ENCODE measurements around the gene GOLGA6L6. TPM values are rescaled to one million over a fixed set of nuclear protein-coding genes. Genes with fewer than 3 reads are reported as not detected.
"Not testable (repeated sequence)": the region's sequence is repeated elsewhere in the genome, so short reads cannot be mapped to it uniquely, and the experiment has no call there.

Gene GOLGA6L6
- total RNA-seq: not detected in 2 replicates

- not testable (repeated sequence) for DNase-seq (ENCODE audit: low read depth, low spot score)
Measured at GRCh38 chr15:20541700-20542099, at the start of gene GOLGA6L6. TSS of gene GOLGA6L6 (minus strand) at chr15:20541800. CDS start at chr15:20541709, 91 bp downstream.

- not testable (repeated sequence) for DNase-seq (ENCODE audit: low read depth, low spot score)
Measured at GRCh38 chr15:20590069-20590468, 48.5 kb upstream of the GOLGA6L6 start.

- DNase-seq (ENCODE audit: low read depth, low spot score): not testable (repeated sequence)
Measured at GRCh38 chr15:20586821-20587220, 45.2 kb upstream of the GOLGA6L6 start.

GRCh38 chr15:20582726-20583115 lies 41.1 kb upstream of the GOLGA6L6 start:
- not testable (repeated sequence) for DNase-seq (ENCODE audit: low read depth, low spot score)

GRCh38 chr15:20582109-20582725 lies 40.6 kb upstream of the GOLGA6L6 start:
- not testable (repeated sequence) for DNase-seq (ENCODE audit: low read depth, low spot score)

GRCh38 chr15:20581261-20582108 lies 39.9 kb upstream of the GOLGA6L6 start:
- DNase-seq (ENCODE audit: low read depth, low spot score): not testable (repeated sequence)

GRCh38 chr15:20579662-20580061 lies 38.1 kb upstream of the GOLGA6L6 start:
- not testable (repeated sequence) for DNase-seq (ENCODE audit: low read depth, low spot score)

- DNase-seq (ENCODE audit: low read depth, low spot score): not testable (repeated sequence)
Measured at GRCh38 chr15:20551289-20551688, 9.7 kb upstream of the GOLGA6L6 start.

- DNase-seq (ENCODE audit: low read depth, low spot score): not testable (repeated sequence)
Measured at GRCh38 chr15:20505926-20506658, 35.5 kb downstream of the GOLGA6L6 start.

GRCh38 chr15:20502839-20503238 lies 38.8 kb downstream of the GOLGA6L6 start:
- DNase-seq (ENCODE audit: low read depth, low spot score): not testable (repeated sequence)

GRCh38 chr15:20501512-20502222 lies 39.9 kb downstream of the GOLGA6L6 start:
- DNase-seq (ENCODE audit: low read depth, low spot score): not testable (repeated sequence)

- DNase-seq (ENCODE audit: low read depth, low spot score): not testable (repeated sequence)
Measured at GRCh38 chr15:20497781-20498180, 43.8 kb downstream of the GOLGA6L6 start.

- DNase-seq (ENCODE audit: low read depth, low spot score): not testable (repeated sequence)
Measured at GRCh38 chr15:20493035-20493434, 48.6 kb downstream of the GOLGA6L6 start.

GRCh38 chr15:20492598-20492997 lies 49.0 kb downstream of the GOLGA6L6 start:
- not testable (repeated sequence) for DNase-seq (ENCODE audit: low read depth, low spot score)

GRCh38 chr15:20489320-20489719 lies 52.3 kb downstream of the GOLGA6L6 start:
- not testable (repeated sequence) for DNase-seq (ENCODE audit: low read depth, low spot score)
